ENCODE results near the gene CDIP1. TPM values are rescaled to one million over a fixed set of nuclear protein-coding genes. Genes with fewer than 3 reads are reported as not detected.

Gene CDIP1
- total and polyA plus RNA-seq, 9 of the 15 experiments (the other 6 are each of a cell fraction or from before 2014, with no cell fraction given): 0.29 TPM; not detected in 8

DNA sequence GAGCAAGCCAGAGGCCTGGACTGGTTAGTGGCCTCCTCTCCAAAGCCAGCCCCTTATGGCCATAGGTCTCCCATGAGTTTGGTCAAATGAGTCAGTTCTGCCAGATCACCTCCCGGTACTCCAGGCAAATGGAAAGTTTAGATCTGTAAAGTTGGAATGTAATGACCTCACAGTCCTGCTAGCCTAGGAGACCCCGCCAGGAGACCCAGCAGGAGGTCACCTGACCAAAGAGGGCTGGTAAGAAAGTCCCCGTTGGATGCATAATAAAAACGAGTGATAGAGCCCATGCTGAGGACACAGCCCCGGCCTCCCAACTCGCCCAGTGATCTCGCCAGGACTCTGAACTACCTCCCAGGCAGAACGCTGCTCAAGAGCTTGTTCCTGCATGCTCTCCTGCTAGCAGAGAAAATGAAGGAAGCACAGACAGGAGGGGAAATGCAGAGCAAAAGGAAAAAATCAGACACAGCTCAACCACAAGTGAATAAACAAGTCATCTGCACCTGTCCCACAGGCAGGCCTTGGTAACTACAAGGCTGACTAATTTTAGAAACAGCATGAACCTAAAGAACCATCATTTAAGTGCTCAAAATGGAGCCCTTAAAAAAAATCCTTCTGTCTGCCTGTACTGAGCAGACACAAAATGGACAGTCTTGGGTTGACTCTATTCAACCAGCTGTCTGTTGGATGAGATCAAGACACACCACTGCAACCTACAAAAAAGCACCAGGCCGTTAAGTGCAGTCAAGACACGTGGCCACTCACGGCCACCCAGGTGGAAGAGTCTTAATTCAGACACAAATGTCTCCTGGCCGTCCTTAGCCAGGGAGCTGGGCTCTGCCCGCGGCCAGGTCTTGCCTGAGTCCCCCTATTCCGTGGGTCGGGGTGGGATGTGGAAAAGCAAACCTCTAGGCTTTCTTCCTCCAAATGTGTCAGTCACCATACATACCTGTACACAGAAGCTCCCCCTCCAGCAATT, 9.2 kb downstream of the CDIP1 start:
- DNase-seq (ENCODE audit: extremely low read depth in 1 of 4, low spot score in 3 of 4): no peak
- TF ChIP-seq ZNF707 (CRISPR knock-in tag; conservative IDR thresholded peaks at IDR 0.05) (no peak), NR3C1 (CRISPR knock-in tag; IDR thresholded peaks at IDR 0.05) (no peak), ZNF263 (CRISPR knock-in tag; IDR thresholded peaks at IDR 0.05; ENCODE audit: borderline replicate concordance) (no peak), POLR2AphosphoS2 (IDR thresholded peaks at IDR 0.05; ENCODE audit: low read length) (no peak), ZNF121 (CRISPR knock-in tag; conservative IDR thresholded peaks at IDR 0.05) (no peak)
- TF ChIP-seq, protein P1, sequence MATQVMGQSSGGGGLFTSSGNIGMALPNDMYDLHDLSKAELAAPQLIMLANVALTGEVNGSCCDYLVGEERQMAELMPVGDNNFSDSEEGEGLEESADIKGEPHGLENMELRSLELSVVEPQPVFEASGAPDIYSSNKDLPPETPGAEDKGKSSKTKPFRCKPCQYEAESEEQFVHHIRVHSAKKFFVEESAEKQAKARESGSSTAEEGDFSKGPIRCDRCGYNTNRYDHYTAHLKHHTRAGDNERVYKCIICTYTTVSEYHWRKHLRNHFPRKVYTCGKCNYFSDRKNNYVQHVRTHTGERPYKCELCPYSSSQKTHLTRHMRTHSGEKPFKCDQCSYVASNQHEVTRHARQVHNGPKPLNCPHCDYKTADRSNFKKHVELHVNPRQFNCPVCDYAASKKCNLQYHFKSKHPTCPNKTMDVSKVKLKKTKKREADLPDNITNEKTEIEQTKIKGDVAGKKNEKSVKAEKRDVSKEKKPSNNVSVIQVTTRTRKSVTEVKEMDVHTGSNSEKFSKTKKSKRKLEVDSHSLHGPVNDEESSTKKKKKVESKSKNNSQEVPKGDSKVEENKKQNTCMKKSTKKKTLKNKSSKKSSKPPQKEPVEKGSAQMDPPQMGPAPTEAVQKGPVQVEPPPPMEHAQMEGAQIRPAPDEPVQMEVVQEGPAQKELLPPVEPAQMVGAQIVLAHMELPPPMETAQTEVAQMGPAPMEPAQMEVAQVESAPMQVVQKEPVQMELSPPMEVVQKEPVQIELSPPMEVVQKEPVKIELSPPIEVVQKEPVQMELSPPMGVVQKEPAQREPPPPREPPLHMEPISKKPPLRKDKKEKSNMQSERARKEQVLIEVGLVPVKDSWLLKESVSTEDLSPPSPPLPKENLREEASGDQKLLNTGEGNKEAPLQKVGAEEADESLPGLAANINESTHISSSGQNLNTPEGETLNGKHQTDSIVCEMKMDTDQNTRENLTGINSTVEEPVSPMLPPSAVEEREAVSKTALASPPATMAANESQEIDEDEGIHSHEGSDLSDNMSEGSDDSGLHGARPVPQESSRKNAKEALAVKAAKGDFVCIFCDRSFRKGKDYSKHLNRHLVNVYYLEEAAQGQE (IDR thresholded peaks at IDR 0.05; ENCODE audit: borderline replicate concordance): no peak
- TF ChIP-seq, protein P1 (CRISPR knock-in tag; IDR thresholded peaks at IDR 0.05; ENCODE audit: low read depth): no peak
- in situ Hi-C loops (cut with MboI) (no loop called here), intact Hi-C loops (cut with micrococcal nuclease) (loop anchor here (10.0 kb wide), 1 partner anchor 425 kb away; the partner anchor contains the start of gene SEC14L5)
- H3K4me2 ChIP-seq (ENCODE audit: insufficient read depth, low read length): no peak overlapping the region
- ChIA-PET POLR2A (interaction anchor here (0.7 kb wide), 1 partner anchor 70 kb away, joined by 3 read pairs; no protein-coding TSS in a partner anchor), CTCF (ENCODE audit: low intra/inter-chr PET ratio) (no interaction called here)
- H3K79me2 ChIP-seq (ENCODE audit: control insufficient read depth, insufficient read depth, low read length): no peaks in the 10 kb centered on the region
- no peak overlapping the region for H3K27ac ChIP-seq (ENCODE audit: extremely low read depth, low read depth, low read length)
- no TSS peak for BruUV-seq (replicated peaks)
- WGBS (ENCODE audit: insufficient coverage, low coverage, missing lambda C conversion rate): 33% methylated on average over 16 of the region's 16 CpGs
- no peaks in the 10 kb centered on the region for H3K36me3 ChIP-seq (ENCODE audit: control insufficient read depth, insufficient read depth, low read length)
- peaks cover 5 to 12% of the 10 kb centered on the region in 2 experiments; a peak in 4 of 5 replicates for H3K4me1 ChIP-seq (replicated peaks in 1 of 2; ENCODE audit: control insufficient read depth in 2 of 2, insufficient read depth in 2 of 2, low read length in 2 of 2)
- no peaks in the 10 kb centered on the region for H3K9me1 ChIP-seq (ENCODE audit: control insufficient read depth, insufficient read depth, low read length)
- FAIRE-seq: no peak
- H3K27me3 ChIP-seq (ENCODE audit: control insufficient read depth in 2 of 2, insufficient read depth in 2 of 2, low read length in 2 of 2): peaks cover 2 to 23% of the 10 kb centered on the region in 2 experiments; a peak in 2 of 5 replicates
- no peak for ATAC-seq
- H3K9me3 ChIP-seq (replicated peaks; ENCODE audit: control insufficient read depth, insufficient read depth, low read depth, low read length): no peaks in the 10 kb centered on the region
- no peak overlapping the region for H3K4me3 ChIP-seq
- H2AFZ ChIP-seq (ENCODE audit: low read depth, low read length): peak overlapping the region; percentile 53; the same call in 1 of the 2 replicates
- H3K9ac ChIP-seq (ENCODE audit: insufficient read depth in 1 of 2, low read depth in 2 of 2, low read length in 2 of 2): 0 out of 4 replicates have a peak overlapping the region, but pooled peaks of 1 of the 2 experiments have one; percentile 59
- no peaks in the 10 kb centered on the region for H4K20me1 ChIP-seq (replicated peaks; ENCODE audit: control insufficient read depth, insufficient read depth, low read length)
